ENCODE measurements around the gene FBXO38. TPM values are rescaled to one million over a fixed set of nuclear protein-coding genes. Genes with fewer than 3 reads are reported as not detected.

FBXO38 gene
- total and polyA plus RNA-seq, 9 of the 15 experiments (the other 6 are each of a cell fraction or from before 2014, with no cell fraction given), result 7.4 to 39.4 (median 29.3) TPM

DNA sequence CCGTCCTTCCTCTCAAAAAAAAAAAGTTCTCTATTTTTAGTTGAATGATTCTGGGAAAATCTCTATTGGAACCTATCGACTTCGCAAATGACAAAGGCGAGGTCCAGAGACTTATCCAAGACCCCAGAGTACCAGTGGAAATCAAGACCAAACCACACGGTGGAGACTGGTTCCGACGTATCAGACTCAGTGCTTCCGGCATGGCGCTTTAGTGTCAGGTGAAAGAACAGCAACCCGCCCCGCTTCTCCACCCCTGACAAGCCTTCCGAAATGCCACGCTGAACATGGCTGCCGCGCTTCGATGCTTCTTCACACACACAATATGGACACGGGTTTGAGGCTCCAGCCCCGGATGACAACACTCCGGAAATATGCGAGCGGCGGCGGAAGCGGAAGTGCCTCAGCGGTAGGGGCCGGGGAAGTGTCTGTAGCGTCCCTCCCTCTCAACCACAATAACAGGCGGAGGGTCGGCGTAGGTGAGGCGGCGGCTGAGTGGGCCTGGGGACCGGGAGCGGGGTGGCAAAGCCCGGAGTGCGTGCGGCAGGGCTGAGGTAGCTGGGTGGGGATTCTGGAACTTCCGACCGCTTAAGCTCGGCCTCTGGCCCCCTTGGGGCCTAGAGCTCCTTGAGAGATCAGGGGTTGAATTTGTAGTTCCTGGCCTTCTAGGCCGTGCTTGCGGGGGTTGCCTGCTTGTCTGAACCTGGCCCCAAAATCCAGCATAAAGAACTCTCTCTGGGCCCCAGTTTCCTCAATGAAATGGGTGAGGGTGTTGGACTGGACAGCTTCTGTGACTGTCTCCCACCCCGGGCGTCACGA is at the start of gene FBXO38 (continued):
- TF ChIP-seq, protein P1, sequence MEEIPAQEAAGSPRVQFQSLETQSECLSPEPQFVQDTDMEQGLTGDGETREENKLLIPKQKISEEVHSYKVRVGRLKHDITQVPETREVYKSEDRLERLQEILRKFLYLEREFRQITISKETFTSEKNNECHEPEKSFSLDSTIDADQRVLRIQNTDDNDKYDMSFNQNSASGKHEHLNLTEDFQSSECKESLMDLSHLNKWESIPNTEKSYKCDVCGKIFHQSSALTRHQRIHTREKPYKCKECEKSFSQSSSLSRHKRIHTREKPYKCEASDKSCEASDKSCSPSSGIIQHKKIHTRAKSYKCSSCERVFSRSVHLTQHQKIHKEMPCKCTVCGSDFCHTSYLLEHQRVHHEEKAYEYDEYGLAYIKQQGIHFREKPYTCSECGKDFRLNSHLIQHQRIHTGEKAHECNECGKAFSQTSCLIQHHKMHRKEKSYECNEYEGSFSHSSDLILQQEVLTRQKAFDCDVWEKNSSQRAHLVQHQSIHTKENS (CRISPR knock-in tag; IDR thresholded peaks at IDR 0.05), result no peak
- TF ChIP-seq EGR1 (conservative IDR thresholded peaks at IDR 0.05) (peak; percentile 20; the same call in 1 of the 2 replicates), SMARCC2 (IDR thresholded peaks at IDR 0.05; ENCODE audit: low read depth) (no peak), TEAD1 (CRISPR knock-in tag; IDR thresholded peaks at IDR 0.05) (peak; percentile 72 to 98), PYGO2 (tag; IDR thresholded peaks at IDR 0.05) (no peak), TAF7 (tag; IDR thresholded peaks at IDR 0.05) (no peak), ZNF79 (CRISPR knock-in tag; IDR thresholded peaks at IDR 0.05; ENCODE audit: low read depth) (no peak), ZZZ3 (IDR thresholded peaks at IDR 0.05) (peak; percentile 83; the same call in 1 of the 2 replicates), SIX5 (IDR thresholded peaks at IDR 0.05; ENCODE audit: borderline replicate concordance in 1 of 2, insufficient read depth in 1 of 2, low read depth in 1 of 2, low read length in 2 of 2) (peak; percentile 67 to 77; a peak in 3 of 4 replicates), ZNF507 (tag; conservative IDR thresholded peaks at IDR 0.05) (no peak)
- TF ChIP-seq, protein P2, sequence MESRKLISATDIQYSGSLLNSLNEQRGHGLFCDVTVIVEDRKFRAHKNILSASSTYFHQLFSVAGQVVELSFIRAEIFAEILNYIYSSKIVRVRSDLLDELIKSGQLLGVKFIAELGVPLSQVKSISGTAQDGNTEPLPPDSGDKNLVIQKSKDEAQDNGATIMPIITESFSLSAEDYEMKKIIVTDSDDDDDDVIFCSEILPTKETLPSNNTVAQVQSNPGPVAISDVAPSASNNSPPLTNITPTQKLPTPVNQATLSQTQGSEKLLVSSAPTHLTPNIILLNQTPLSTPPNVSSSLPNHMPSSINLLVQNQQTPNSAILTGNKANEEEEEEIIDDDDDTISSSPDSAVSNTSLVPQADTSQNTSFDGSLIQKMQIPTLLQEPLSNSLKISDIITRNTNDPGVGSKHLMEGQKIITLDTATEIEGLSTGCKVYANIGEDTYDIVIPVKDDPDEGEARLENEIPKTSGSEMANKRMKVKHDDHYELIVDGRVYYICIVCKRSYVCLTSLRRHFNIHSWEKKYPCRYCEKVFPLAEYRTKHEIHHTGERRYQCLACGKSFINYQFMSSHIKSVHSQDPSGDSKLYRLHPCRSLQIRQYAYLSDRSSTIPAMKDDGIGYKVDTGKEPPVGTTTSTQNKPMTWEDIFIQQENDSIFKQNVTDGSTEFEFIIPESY (CRISPR knock-in tag; IDR thresholded peaks at IDR 0.05), result 0 out of 2 replicates have a peak, but pooled peaks have one; percentile 32
- TF ChIP-seq, protein P3, sequence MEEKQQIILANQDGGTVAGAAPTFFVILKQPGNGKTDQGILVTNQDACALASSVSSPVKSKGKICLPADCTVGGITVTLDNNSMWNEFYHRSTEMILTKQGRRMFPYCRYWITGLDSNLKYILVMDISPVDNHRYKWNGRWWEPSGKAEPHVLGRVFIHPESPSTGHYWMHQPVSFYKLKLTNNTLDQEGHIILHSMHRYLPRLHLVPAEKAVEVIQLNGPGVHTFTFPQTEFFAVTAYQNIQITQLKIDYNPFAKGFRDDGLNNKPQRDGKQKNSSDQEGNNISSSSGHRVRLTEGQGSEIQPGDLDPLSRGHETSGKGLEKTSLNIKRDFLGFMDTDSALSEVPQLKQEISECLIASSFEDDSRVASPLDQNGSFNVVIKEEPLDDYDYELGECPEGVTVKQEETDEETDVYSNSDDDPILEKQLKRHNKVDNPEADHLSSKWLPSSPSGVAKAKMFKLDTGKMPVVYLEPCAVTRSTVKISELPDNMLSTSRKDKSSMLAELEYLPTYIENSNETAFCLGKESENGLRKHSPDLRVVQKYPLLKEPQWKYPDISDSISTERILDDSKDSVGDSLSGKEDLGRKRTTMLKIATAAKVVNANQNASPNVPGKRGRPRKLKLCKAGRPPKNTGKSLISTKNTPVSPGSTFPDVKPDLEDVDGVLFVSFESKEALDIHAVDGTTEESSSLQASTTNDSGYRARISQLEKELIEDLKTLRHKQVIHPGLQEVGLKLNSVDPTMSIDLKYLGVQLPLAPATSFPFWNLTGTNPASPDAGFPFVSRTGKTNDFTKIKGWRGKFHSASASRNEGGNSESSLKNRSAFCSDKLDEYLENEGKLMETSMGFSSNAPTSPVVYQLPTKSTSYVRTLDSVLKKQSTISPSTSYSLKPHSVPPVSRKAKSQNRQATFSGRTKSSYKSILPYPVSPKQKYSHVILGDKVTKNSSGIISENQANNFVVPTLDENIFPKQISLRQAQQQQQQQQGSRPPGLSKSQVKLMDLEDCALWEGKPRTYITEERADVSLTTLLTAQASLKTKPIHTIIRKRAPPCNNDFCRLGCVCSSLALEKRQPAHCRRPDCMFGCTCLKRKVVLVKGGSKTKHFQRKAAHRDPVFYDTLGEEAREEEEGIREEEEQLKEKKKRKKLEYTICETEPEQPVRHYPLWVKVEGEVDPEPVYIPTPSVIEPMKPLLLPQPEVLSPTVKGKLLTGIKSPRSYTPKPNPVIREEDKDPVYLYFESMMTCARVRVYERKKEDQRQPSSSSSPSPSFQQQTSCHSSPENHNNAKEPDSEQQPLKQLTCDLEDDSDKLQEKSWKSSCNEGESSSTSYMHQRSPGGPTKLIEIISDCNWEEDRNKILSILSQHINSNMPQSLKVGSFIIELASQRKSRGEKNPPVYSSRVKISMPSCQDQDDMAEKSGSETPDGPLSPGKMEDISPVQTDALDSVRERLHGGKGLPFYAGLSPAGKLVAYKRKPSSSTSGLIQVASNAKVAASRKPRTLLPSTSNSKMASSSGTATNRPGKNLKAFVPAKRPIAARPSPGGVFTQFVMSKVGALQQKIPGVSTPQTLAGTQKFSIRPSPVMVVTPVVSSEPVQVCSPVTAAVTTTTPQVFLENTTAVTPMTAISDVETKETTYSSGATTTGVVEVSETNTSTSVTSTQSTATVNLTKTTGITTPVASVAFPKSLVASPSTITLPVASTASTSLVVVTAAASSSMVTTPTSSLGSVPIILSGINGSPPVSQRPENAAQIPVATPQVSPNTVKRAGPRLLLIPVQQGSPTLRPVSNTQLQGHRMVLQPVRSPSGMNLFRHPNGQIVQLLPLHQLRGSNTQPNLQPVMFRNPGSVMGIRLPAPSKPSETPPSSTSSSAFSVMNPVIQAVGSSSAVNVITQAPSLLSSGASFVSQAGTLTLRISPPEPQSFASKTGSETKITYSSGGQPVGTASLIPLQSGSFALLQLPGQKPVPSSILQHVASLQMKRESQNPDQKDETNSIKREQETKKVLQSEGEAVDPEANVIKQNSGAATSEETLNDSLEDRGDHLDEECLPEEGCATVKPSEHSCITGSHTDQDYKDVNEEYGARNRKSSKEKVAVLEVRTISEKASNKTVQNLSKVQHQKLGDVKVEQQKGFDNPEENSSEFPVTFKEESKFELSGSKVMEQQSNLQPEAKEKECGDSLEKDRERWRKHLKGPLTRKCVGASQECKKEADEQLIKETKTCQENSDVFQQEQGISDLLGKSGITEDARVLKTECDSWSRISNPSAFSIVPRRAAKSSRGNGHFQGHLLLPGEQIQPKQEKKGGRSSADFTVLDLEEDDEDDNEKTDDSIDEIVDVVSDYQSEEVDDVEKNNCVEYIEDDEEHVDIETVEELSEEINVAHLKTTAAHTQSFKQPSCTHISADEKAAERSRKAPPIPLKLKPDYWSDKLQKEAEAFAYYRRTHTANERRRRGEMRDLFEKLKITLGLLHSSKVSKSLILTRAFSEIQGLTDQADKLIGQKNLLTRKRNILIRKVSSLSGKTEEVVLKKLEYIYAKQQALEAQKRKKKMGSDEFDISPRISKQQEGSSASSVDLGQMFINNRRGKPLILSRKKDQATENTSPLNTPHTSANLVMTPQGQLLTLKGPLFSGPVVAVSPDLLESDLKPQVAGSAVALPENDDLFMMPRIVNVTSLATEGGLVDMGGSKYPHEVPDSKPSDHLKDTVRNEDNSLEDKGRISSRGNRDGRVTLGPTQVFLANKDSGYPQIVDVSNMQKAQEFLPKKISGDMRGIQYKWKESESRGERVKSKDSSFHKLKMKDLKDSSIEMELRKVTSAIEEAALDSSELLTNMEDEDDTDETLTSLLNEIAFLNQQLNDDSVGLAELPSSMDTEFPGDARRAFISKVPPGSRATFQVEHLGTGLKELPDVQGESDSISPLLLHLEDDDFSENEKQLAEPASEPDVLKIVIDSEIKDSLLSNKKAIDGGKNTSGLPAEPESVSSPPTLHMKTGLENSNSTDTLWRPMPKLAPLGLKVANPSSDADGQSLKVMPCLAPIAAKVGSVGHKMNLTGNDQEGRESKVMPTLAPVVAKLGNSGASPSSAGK (IDR thresholded peaks at IDR 0.05), result peak; percentile 52; the same call in 1 of the 2 replicates

Data from K562 (cell line).